Measurements from ENCODE around the gene RPS29.

The RPS29 gene

DNA sequence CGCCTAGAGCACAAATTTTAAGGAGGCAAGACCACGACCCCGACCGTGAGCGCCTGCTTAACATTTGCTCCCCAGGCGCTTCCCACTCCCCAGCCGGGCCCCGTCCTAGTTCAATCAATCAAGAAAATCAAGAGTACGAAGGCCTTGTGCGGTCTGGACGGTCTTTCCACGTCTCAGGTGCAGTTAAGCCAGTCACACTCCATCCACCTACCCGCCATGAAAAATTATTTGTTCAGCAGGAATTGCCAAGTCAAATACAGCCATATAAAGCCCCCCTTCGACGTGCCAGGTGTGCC is 12.0 kb upstream of the RPS29 start:
- DNase-seq: peak in 1 of 6 experiments; percentile 34

DNA sequence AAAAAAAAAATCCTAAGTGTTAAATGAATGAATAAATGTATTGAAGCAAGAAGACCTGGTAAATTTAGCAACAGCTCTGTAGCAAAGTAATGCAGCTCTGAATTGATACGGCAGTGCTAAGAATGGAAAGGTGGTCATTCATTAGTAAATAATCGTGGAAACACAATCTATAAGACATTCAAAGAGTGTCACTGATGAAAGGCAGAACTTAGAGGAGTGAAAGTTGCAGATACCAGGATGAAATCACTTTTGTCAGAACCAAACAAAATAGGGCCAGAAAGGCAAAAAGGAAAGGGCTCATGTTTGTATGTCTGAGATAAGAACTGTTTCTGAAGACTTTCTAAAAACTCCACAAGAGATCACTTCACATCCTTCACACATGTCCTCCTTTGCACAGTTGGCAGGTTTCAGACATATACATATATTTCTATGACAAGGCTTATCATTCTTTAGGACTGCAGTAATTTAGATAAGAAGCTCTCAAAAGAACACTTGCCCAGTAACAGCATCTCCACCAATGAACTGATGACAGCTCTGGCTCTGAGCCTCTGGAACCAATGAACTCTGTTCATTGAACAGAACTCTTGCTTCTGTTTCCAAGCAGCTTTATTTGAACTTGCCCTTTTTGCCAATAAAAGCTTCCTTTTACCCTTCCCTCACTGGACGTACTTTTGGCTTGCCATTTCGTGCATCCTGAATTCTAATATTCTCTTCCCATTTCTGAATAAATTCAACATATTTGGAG is 8.3 kb upstream of the RPS29 start:
- DNase-seq: no peak

- no peak for DNase-seq
Observed at GRCh38 chr14:49593016-49593415, 6.8 kb upstream of the RPS29 start.

GRCh38 chr14:49589387-49589786 is 3.2 kb upstream of the RPS29 start:
- DNase-seq: no peak

DNA sequence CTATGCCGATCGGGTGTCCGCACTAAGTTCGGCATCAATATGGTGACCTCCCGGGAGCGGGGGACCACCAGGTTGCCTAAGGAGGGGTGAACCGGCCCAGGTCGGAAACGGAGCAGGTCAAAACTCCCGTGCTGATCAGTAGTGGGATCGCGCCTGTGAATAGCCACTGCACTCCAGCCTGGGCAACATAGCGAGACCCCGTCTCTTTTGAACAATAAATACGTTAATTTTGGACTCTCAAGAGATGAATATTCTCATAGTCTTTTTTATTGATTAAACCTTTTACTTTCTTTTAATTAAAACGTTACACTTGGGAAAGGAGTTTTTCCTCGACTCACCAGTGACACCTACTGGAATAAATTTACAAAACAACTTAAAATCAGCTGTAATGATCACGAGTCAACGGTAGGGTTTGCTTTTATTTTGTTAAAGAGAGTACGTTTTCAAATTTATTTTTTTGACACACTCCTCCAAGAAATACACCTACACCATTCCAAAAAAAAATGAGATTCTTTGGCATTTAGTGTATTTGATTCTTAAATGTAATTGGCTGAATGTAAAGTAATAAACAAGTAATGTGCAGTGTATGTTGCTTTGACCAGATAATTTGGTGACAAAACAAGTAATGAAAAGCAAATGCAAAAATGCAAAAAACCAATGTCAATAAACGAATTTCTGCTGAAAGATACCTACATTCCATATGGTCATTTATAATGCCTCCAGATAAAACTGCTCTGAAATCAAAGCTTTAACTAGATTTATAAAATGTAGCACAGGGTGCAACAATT is 687 bp upstream of the RPS29 start:
- DNase-seq: peak in 3 of 6 experiments; percentile 50 to 92 (median 88)

- DNase-seq: peak in 1 of 6 experiments; percentile 6
Observed at GRCh38 chr14:49584981-49585640, 1.1 kb downstream of the RPS29 start.

DNA sequence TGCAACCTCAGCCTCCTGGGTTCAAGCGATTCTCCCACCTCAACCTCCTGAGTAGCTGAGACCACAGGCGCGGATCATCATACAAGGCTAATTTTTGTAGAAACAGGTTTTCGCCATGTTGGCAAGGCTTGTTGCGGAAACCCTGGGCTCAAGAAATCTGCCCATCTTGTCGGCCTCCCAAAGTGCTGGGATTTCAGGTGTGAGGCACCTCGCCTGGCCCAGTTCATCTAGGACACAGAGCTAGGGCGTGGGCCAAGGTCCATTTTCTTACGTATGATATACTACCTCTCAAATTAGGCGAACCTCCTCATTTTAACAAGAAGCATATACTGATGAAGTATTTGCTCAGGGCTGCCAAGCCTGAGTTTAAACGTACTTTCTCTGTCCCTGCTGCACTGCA is 2.1 kb downstream of the RPS29 start:
- no peak for DNase-seq

DNA sequence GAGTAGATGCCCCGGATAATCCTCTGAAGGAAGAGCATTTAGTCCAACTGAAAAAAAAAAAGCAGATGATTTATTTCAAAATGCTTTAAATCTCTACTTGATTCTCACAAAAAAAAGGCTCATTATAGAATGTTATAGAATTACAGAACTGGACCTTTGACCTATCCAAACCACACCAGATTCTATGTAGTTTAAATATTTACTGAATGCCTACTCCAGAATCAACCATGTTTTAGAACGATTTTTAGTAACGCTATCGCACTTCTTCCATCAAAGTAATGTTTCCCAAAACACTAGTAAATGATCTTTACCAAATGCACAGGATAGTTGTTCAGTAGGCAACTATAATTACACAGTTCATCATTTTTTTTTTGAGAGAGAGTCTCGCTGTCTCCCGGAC is 2.6 kb downstream of the RPS29 start:
- no peak for DNase-seq

- DNase-seq: peak in 1 of 6 experiments; percentile 27
Observed at GRCh38 chr14:49582113-49582977, 3.8 kb downstream of the RPS29 start.

DNA sequence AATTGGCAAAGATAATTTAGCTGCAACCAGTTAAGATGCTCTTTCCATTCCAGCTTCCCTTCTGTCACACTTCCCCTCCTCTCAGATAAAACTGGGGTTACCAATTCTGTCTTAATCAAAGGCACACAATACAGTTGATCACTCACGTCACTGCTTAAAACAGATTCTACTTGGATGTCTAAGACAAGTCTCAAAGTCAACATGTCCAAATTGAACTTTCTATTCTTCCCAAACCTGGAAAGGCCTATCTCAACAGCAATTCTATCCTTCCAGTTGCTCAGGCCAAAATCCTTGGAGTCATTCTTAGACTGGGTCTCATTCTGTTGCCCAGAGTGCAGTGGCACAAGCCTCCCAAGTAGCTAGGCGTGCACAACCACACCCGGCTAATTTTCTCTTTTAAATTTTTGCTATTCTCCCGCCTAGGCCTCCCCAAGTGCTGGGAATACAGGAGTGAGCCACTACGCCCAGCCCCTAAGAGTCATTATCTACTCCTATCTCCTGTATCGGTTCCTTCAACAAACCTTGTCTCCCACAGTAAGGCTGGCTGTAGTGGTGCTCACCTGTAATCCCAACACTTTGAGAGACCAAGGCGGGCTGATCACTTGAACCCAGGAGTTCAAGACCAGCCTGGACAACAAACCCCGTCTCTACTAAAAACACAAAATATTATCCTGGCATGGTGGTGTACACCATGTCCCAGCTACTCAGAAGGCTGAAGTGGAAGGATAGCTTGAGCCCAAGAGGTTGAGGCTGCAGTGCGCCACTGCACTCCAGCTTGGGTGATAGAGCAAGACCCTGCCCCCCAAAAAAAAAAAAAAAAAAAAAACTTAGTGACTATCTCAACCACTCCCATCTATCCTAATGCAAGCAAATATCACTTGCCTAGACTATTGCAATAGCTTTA is 4.7 kb downstream of the RPS29 start:
- peak in 1 of 6 experiments; percentile 25 for DNase-seq

DNA sequence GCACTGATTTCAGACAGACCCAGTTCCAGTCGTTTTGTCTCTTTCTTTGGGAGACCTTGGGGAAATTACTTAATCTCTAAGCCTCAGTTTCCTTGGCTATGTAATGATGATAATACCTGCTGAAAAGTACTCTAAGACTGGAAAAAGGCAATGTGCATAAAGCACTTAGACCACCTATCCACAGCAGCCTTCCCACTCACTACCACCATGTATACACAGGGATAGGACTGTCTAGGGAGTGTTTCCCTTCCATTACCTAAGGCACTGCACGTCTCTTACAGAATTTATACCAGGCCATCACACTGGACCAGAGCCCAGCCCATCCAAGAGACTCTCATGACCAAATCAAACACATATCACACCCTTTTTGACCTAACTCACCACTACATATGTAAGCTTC is 6.3 kb downstream of the RPS29 start:
- no peak for DNase-seq

DNA sequence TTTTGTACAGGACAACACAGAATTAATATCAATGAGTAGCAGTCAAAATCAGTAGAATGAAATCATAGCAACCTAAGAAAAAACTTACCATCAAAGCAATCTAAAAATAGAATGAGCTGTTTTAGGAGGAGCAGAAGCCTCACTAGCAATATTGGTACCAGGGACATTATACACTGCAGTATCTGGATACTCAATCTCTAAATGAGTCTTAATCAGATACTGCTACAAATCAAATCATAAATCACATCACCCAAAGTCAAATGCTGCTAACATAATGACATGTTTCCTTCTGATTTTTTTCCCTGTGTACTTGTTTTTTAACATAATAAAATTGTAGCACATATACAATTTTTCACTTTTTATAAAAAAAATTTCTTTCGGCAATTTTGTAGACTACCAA is 8.0 kb downstream of the RPS29 start:
- DNase-seq: no peak

DNA sequence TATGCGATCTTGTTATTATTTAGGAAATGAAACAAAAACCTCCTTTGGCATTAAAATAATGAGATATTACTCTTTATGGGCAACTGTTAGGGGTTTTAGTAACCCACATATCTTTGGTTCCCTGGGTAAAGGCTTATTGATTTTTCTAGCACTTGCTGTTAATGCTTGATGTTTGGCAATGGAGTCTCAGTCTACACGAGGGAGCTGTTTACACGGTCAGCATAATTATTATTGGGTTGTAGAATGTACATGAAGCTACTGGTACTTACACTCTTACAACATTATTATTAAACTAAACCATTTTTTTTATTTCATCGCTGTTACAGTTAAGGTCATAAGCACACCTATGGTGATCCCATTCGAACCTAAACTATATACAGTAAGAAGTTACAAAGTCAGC is 12.1 kb downstream of the RPS29 start:
- no peak for DNase-seq

DNA sequence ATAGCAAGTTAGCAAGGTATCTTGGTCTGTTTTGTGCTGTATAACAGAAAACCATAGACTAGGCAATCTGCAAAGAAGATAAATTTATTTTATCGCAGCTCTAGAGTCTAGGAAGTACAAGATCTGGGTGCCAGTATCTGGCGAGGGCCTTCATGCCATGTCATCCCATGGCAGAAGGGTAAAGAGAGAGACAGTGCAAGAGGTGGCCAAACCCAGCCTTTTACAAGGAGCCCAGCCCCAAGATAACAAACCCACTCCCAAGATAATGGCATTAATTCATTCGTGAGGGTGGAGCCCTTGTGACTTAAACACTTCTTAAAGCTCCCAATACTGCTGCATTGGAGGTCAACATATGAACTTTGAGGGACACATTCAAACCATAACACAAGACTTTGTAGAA is 16.9 kb downstream of the RPS29 start:
- DNase-seq: no peak

DNA sequence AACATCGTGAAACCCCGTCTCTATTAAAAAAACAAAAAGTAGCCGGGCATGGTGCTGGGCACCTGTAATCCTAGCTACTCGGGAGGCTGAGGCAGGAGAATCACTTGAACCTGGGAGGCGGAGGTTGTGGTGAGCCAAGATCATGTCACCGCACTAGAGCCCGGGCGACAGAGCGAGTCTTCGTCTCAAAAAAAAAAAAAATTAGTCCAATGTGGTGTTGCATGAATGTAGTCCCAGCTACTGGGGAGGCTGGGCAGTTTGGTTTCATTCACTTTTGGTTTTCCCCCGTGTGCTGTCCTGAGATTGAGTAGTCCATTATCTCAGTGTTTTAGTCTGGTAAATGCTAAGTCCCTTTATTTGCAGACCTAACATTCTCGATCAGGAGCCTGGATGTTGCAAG is 19.5 kb downstream of the RPS29 start:
- DNase-seq: no peak

DNA sequence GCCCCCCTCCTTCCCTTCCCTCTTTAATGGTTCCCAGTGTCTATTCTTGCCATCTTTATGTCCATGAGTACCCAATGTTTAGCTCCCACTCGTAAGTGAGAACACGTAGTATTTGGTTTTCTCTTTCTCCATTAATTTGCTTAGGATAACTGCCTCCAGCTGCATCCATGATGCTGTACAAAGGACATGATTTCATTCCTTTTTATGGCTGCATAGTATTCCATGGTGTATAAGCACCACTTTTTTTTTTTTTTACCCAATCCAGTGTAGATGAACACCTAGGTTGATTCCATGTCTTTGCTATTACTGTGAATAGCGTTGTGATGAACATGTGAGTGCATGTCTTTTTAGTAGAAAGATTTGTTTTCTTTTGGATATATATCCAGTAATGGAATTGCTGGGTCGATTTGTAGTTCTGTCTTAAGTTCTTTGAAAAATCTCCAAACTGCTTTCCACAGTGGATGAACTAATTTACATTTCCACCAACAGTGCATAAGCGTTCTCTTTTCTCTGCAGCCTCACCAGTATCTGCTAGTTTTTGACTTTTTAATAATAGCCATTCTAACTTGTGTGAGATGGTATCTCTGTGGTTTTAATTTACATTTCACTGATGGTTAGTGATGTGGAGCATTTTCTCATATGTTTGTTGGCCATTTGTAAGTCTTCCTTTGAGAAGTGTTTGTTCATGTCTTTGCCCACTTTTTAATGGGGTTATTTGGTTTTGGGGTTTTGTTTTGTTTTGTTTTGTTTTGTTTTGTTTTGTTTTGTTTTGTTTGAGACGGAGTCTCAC is 26.0 kb downstream of the RPS29 start:
- DNase-seq: no peak

DNA sequence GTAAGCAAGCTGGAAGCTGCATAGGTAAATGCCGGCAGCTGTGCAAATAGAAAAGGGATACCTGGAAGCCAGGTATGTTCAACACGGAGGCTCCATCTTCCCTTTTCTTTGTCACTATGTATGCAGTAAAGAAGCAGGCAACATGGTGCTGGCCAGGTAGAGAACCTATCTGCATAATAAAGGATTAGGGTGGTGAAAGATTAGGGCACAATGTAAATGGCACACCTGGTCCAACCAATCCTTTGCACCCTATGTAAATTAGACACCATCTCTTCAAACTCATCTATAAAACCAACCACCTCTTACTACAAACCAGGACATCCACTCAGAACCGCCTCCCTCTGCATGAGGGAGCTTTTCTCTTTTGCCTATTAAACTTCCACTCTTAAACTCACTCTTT is 32.3 kb downstream of the RPS29 start:
- DNase-seq: no peak

DNA sequence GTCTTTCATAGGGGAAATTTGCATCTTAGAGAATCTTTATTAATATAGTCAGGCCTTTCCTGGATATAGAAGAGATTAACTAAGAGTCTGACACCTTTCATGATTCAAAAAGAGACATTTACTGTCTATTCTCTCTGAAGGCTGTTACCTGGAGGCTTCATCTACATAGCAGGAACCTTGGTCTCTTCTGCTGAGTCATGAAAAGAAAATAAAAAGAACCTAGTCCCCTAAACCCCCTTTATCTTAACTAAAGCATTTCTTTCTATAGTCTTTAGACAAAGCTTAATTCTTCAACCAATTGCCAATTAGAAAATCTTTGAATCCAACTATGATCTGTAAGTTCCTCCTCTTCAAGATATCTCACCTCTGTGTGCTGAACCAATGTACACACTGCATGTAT is 33.1 kb downstream of the RPS29 start:
- no peak for DNase-seq

DNA sequence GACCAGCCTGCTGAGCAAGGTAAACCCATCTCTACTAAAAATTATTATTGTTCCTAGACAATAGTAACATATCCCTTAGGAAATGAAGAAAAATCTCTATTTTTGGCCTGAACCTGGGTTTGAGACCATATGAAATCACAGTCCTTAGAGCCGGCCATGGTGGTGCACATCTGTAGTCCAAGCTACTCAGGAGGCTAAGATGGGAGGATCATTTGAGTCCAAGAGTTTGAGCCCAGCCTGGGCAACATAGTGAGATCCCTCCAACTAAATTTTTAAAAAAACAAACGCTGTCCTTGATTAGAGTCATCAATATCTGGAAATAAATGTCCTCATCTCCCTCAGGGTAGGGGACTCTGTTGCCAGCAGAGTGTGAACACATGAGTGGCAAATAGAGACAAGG is 34.6 kb downstream of the RPS29 start:
- no peak for DNase-seq

DNA sequence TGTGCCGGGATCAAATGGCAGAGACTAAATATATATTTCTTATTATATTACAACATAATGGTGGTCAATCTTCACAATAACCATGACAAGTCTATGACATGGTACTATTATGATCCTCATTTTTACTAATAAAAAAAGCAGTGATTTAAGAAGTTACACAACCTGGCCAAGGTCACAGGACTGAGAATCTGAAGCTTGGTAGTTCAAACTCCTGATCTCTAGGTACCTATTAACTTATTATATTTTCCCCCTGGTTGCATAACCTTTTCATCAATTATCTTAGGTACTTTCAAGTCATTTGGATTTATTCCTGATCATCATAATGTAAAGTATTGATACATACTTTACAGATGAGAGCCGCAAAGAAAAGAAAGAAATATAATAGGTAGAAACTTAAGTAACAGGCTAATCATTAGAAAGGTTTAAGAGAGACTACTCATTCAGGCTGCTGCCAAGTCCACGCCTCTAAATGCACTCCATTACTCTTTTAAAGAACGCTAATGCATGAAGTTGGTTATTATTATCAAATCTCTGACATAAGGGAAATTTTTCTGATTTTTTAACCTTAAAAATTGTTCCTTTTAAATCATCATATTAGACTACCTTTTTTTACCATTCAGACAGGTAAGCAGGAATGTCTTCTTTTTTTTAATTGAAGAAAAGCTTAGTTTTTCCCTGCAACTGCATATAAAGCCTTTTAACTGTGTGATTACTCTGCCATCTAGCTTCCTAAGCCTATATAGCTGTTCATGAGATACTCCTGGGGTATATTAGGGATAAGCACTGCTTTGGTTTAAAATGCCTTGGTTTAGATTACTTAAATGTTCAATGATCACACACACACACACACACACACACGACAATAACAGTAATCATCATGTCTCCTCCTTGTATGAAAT is 35.6 kb downstream of the RPS29 start:
- no peak for DNase-seq
